GDM1 (cell line): ENCODE results near the gene CAPNS2.

Experiments
- DNase-seq: peaks from one replicate; lab custom pipeline; 2025; lab: John Stamatoyannopoulos, UW

The CAPNS2 gene

GRCh38 chr16:55566432-55567175 lies at the start of gene CAPNS2:
CAPNS2 (plus strand) TSS chr16:55566684; CDS start chr16:55566757, 73 bp downstream.
- no peak for DNase-seq

- no peak for DNase-seq
Observed at GRCh38 chr16:55521792-55522191, 44.7 kb upstream of the CAPNS2 start.

- no peak for DNase-seq
Observed at GRCh38 chr16:55526441-55526840, 40.0 kb upstream of the CAPNS2 start.

- no peak for DNase-seq
Observed at GRCh38 chr16:55527885-55528284, 38.6 kb upstream of the CAPNS2 start.

GRCh38 chr16:55529018-55529417 lies 37.5 kb upstream of the CAPNS2 start:
- DNase-seq: no peak

GRCh38 chr16:55530316-55530856 lies 36.1 kb upstream of the CAPNS2 start:
- DNase-seq: no peak

GRCh38 chr16:55532227-55532626 lies 34.3 kb upstream of the CAPNS2 start:
- no peak for DNase-seq

DNA sequence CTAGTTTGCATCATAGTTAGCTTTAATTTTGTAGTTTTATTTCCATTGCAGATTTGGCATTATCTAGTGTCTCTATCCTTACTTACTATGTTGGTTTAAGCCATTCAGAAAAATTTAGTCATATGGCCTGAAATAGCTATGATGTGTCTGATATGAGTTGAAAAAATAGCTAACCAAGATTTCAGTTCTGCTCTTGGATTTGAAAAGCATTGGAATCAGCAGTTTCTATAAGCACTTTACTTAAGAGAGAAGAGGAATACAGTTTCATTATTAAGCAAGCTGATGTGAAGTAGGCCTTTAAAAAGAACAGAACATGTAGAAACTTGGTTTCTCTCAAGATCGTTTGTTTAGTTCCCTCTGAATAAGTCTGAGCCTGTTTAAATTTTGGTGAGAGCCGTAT lies 31.7 kb upstream of the CAPNS2 start:
- DNase-seq: no peak

GRCh38 chr16:55539049-55539448 lies 27.4 kb upstream of the CAPNS2 start:
- DNase-seq: no peak

DNA sequence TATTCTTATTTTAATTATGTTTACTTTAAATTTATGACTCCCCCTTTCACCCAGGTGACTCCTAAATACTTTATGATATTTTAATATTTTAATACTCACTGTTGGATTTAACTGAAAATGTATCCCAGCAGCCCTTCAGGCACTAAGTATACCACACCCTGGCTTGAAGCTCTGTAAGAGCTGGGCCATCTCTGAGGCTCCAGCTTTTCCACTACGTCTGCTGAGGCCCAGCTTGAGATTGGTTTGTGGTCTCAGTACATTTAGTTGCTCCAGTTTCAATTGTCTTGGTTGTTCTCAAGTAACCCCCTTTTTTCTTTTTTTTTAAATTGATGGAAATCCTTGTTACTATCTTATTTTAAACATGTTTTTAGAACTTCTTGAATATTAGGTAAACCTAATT lies 27.0 kb upstream of the CAPNS2 start:
- no peak for DNase-seq

DNA sequence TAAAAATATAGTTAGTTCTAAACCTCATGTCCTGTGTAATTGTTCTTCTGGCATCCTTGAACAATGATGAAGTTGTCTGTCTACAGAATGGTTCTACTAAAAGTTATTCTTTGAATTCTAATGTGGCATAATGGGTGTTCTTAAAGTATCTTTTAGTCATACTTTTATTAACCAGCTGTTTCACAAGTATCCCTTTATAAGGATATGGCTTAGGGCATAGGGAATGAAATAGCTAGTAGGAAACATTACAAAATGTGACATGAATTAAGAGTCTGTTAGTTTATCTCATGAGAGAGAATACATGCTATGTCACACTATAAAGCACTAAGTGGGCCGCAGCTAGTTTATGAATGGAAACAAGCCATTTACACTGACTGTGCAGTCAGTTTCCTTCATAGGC lies 26.3 kb upstream of the CAPNS2 start:
- DNase-seq: no peak

DNA sequence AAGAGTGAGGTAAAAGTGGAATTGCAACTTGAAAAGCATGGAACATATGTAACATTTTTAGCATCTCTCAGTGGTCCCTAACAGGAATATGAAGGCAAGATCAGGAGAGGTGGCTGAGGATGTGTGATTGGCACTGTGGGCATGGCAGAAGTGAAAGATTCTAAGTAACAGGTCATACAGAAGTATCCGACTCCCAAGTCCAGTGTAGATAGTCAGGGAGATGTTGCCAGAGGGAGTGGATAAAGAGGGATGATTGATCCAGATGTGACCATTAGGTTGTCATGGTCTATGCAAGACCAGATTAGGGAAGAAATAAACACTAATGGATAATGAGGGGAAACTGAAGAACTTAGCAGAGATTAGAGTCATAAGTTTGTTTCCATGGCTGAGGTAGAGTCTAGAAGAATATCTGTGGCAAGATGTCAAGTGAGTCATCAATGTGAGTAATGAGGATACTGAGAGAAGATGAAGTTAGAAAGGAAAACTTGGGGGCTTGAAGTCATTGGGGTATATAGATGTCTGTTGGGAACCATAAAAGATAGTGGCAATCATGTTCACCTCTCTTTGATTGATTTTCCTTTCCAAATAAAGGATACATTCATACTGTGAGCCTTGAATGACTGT lies 23.9 kb upstream of the CAPNS2 start:
- DNase-seq: no peak

GRCh38 chr16:55543472-55543871 lies 23.0 kb upstream of the CAPNS2 start:
- DNase-seq: no peak

- DNase-seq: no peak
Observed at GRCh38 chr16:55552621-55553020, 13.9 kb upstream of the CAPNS2 start.

DNA sequence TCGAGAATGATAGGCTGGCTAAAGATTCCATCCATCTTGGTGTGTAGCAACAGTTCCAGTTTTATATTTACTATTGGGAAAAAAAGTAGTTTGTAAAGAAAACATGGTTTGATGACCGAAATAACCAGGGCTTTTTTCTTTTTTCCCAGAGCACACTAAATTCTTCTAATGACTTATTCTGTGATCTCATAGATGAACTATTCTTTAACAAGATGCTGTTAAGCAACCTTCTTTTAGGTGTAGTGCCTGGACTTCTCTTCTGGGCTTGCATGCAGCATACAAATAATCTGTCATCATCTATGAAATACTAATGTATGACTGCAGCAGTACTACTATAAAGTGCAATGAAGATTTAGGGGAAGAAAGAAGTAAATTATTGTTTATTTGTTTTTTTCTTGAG lies 11.0 kb upstream of the CAPNS2 start:
- no peak for DNase-seq

GRCh38 chr16:55557186-55557585 lies 9.3 kb upstream of the CAPNS2 start:
- no peak for DNase-seq

GRCh38 chr16:55559233-55559632 lies 7.3 kb upstream of the CAPNS2 start:
- no peak for DNase-seq

- no peak for DNase-seq
Observed at GRCh38 chr16:55559933-55560516, 6.5 kb upstream of the CAPNS2 start.

- DNase-seq: no peak
Observed at GRCh38 chr16:55561319-55561848, 5.1 kb upstream of the CAPNS2 start.

DNA sequence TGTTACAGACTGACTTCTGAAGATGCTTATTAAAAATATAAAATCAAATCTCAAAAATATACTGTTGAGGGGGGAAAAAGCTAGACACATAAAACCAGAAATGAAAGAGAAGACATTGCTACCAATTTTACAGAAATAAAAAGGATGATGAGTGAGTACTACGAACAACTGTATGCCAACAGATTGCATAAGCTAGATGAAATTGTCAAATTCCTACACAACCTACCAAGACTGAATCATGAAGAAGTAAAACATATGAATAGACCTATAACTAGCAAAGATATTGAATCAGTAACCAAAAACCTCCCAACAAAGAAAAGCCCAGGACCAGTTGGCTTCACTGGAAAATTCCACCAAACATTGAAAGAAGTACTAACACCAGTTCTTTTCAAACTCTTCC lies 3.5 kb upstream of the CAPNS2 start:
- no peak for DNase-seq

DNA sequence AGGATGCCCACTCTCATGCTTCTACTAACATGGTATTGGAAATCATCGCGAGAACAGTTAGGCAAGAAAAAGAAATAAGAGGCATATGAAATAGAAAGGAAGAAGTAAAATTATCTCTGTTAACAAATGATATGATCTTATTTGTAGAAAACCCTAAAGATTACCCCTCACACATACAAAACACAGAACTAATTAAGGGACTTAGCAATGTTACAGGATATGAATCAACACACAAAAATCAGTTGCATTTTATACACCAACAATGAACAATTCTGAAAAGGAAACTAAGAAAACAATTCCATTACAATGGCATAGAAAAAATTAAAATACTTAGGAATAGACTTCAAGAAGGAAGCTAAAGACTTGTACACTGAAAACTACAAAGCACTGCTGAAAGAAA lies 2.7 kb upstream of the CAPNS2 start:
- DNase-seq: no peak

DNA sequence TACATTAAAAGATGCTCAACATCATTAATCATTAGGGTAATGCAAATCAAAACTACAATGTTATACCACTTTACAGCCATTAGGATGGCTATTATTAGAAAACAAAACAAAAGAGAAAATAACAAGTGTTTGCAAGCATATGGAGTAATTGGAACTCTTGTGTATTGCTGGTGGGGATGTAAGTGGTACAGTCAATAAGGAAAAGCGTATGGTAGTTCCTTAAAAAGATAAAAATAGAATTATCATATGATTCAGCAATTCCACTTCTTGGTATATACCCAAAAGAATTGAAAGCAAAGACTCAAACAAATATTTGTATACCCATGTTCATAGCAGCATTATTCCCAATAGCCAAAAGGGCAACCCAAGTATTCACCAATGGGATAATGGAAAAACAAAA lies 1.4 kb upstream of the CAPNS2 start:
- DNase-seq: no peak

DNA sequence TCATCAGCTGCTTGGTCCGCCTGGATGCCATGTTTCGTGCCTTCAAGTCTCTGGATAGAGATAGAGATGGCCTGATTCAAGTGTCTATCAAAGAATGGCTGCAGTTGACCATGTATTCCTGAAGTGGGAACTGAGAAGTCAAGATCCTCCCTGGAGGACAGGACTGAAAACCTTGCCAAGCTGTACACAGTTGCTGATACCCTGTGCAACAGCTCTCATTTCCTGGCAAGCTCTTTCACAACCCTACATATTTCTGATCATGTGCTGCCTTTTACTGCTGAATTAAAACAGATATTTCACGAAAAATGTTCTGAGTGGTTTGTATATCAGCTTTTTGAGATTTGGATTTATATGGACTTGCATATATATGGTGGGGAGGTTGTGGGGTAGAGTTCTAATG lies 898 bp downstream of the CAPNS2 start:
- DNase-seq: no peak
